ENCODE measurements around the gene DNAJA4. TPM values are rescaled to one million over a fixed set of nuclear protein-coding genes. Genes with fewer than 3 reads are reported as not detected.
A peak's percentile ranks its signal among the peaks of the same experiment; 100 is the strongest.

Gene DNAJA4
- total and polyA plus RNA-seq, 8 donors: 11.4 to 53.6 (median 30.3) TPM; not detected in 1

GRCh38 chr15:78291052-78291451, 26.7 kb downstream of the DNAJA4 start:
- no peaks in the 10 kb centered on the region for H3K27me3 ChIP-seq
- H3K9me3 ChIP-seq: no peaks in the 10 kb centered on the region
- H3K27ac ChIP-seq: no peak overlapping the region
- H3K36me3 ChIP-seq: peaks cover 37 to 95% (median 75%) of the 10 kb centered on the region in 4 donors
- 43 to 75% (median 61%) methylated on average over 2 of the region's 2 CpGs for WGBS, 5 donors
- H3K4me1 ChIP-seq: peaks cover 5 to 21% (median 15%) of the 10 kb centered on the region in 4 donors
- no peak overlapping the region for H3K4me3 ChIP-seq
- no peak for TF ChIP-seq POLR2AphosphoS5 (IDR thresholded peaks at IDR 0.05)
- no peak for TF ChIP-seq EP300 (IDR thresholded peaks at IDR 0.05)
- TF ChIP-seq POLR2A (IDR thresholded peaks at IDR 0.05): no peak
- intact Hi-C loops (cut with DNase I; ENCODE audit: low total_unique reads): no loop called here
- no peak for DNase-seq

DNA sequence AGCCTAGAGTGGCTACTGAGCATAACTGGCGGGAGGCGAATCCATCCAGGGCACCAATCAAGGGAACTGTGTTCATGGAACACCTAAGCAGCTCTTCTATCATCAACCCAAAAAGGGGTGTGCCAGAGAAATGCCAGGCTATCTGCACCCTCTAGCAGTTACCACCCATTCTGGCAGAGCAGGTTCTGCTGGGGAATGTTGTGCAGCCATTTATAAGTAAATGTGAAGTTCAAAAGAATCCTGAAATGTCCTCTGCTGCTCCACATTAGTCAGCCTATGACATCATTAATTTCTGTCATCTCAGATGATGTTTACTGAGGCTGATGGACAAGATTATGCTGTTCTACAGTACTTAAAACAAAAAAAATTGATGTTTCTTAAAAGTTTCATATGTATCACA, 27.3 kb downstream of the DNAJA4 start:
- Histone ChIP-seq H3K4me3 (no peak overlapping the region), H3K9me3 (no peaks in the 10 kb centered on the region), H3K27me3 (no peaks in the 10 kb centered on the region), H3K4me1 (peaks cover 5 to 24% (median 15%) of the 10 kb centered on the region in 4 donors), H3K36me3 (peaks cover 36 to 89% (median 69%) of the 10 kb centered on the region in 4 donors), H3K27ac (no peak overlapping the region)
- TF ChIP-seq EP300 (IDR thresholded peaks at IDR 0.05) (no peak), POLR2A (IDR thresholded peaks at IDR 0.05) (no peak), POLR2AphosphoS5 (IDR thresholded peaks at IDR 0.05) (peak in 1 of 3 donors; percentile 6)
- TF ChIP-seq, protein P1, sequence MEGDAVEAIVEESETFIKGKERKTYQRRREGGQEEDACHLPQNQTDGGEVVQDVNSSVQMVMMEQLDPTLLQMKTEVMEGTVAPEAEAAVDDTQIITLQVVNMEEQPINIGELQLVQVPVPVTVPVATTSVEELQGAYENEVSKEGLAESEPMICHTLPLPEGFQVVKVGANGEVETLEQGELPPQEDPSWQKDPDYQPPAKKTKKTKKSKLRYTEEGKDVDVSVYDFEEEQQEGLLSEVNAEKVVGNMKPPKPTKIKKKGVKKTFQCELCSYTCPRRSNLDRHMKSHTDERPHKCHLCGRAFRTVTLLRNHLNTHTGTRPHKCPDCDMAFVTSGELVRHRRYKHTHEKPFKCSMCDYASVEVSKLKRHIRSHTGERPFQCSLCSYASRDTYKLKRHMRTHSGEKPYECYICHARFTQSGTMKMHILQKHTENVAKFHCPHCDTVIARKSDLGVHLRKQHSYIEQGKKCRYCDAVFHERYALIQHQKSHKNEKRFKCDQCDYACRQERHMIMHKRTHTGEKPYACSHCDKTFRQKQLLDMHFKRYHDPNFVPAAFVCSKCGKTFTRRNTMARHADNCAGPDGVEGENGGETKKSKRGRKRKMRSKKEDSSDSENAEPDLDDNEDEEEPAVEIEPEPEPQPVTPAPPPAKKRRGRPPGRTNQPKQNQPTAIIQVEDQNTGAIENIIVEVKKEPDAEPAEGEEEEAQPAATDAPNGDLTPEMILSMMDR (IDR thresholded peaks at IDR 0.05): no peak
- peak; percentile 42 to 67 for DNase-seq
- intact Hi-C loops (cut with DNase I; ENCODE audit: low total_unique reads): no loop called here
- 88 to 98% (median 97%) methylated on average over 2 of the region's 2 CpGs for WGBS, 5 donors

DNA sequence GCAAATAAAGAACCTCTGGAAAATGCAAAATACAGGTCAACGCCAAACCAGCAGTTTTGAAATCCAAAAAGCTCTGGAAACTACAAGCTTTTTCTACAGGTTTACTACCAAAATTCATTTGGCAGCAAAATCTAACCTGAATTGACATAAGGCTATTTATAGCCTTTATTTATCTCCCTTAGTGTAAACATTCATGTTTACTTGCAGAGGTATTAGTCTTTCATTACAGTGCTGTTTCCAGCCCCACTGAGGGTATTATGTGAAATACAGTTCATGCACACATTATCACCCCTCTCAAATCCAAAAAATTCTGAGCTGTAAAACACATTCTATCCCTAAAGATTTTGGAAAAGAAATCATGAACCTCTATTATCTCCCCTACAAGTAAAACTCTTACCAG, 27.9 kb downstream of the DNAJA4 start:
- TF ChIP-seq, protein P1 (IDR thresholded peaks at IDR 0.05): no peak
- TF ChIP-seq EP300 (IDR thresholded peaks at IDR 0.05): no peak
- TF ChIP-seq POLR2AphosphoS5 (IDR thresholded peaks at IDR 0.05): no peak
- TF ChIP-seq POLR2A (IDR thresholded peaks at IDR 0.05): no peak
- H3K4me3 ChIP-seq: no peak overlapping the region
- WGBS, 5 donors: 50 to 95% (median 92%) methylated on average over 1 of the region's 1 CpG
- intact Hi-C loops (cut with DNase I; ENCODE audit: low total_unique reads): no loop called here
- no peaks in the 10 kb centered on the region for H3K9me3 ChIP-seq
- H3K27me3 ChIP-seq: no peaks in the 10 kb centered on the region
- DNase-seq: no peak
- peaks cover 35 to 84% (median 64%) of the 10 kb centered on the region in 4 donors for H3K36me3 ChIP-seq
- H3K27ac ChIP-seq: no peak overlapping the region
- H3K4me1 ChIP-seq: peaks cover 5 to 29% (median 15%) of the 10 kb centered on the region in 4 donors

DNA sequence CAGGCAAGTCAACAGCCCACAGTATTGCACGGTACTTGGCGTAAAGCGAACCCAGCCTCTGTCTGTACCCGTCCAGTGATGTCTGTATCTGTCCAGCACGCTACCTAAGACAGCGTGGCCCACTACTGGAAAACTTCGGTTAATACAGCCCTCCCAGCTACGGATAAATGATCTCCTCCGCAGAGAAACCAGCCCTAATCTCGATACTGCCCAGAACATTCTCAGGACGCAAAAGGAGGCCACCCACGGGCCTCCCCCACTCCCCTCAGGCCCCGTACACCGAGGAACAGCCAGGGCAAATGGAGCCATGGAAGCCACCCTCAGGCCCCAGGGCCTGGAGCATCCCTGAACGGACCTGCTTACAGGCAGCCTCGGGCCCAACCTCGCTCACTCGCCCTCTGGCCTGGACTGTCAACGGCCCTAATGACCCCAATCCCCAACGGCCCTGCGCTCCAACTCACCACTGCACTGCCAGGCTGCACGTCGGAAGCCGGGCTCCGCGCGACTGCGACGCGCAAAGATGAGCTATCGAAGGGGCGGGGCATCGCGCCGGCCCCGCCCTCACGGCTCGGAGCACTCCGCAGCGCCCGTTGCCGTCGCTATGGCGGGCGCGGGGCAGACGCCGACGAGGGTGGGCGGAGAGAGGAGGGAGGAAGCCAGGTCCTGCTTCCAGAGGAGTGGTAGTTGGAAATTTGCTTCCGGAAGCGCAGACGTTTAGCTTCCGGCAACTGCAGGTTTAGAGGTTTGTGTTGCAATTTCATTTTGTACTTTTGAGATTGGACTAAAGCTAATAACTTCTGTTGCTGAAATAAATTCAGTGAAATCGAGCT, 35.0 kb downstream of the DNAJA4 start, which contains the start of gene SKIC8:
TSS of gene SKIC8 (minus strand) at position 509 of the 830 bp plus-strand sequence. CDS start 3,923 bp downstream, outside the sequence.
- no peak for TF ChIP-seq EP300 (IDR thresholded peaks at IDR 0.05)
- TF ChIP-seq POLR2A (IDR thresholded peaks at IDR 0.05): peak in 1 of 4 donors; percentile 78
- TF ChIP-seq, protein P1 (IDR thresholded peaks at IDR 0.05): no peak
- peak; percentile 89 to 99 (median 93) for TF ChIP-seq POLR2AphosphoS5 (IDR thresholded peaks at IDR 0.05)
- Histone ChIP-seq H3K27ac (peak within 1 kb of the TSS; percentile 77 to 90 (median 82)), H3K36me3 (peaks cover 6 to 15% (median 7%) of the 10 kb centered on the region in 4 donors), H3K4me3 (peak within 1 kb of the TSS; percentile 72 to 95 (median 86)), H3K4me1 (peaks cover 7 to 28% (median 19%) of the 10 kb centered on the region in 4 donors), H3K9me3 (no peaks in the 10 kb centered on the region), H3K27me3 (peaks cover 0 to 11% (median 5%) of the 10 kb centered on the region in 3 donors)
- WGBS, 5 donors: 0 to 1% (median 1%) methylated on average over 33 to 55 of the region's 55 CpGs
- DNase-seq: peak; percentile 92 to 98
- intact Hi-C loops (cut with DNase I; ENCODE audit: low total_unique reads): no loop called here

Data from stomach (tissue), 9 donors.